Measurements from ENCODE around the gene IL21R.
"Not testable (repeated sequence)": the region's sequence is repeated elsewhere in the genome, so short reads cannot be mapped to it uniquely, and the experiment has no call there.

IL21R gene

DNA sequence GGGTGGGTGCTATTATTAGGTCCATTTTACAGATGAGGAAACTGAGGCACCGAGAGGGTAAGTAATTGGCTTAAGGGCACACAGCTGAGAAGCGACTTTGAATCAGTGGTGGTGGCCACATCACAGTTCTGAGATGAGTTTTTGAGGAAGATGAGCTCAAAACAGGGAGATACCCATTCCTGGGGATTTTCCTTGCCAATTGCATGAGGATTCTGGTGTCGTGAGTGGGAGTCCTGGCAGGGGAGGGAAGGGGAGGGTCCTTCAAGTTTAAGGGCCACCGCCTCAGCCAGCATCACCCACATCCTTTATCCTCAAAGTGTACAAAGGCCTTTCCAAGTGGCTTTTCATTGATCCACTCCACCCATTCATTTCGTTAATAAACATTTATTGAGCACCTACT, 45.3 kb downstream of the IL21R start:
- 95 to 100% methylated on average over 3 to 4 of the region's 5 CpGs for WGBS, 2 experiments (ENCODE audit: insufficient coverage in 2 of 2)
- Histone ChIP-seq H3K9me3 (ENCODE audit: control insufficient read depth, low read length) (peaks cover 12% of the 10 kb centered on the region), H3K27ac (ENCODE audit: low read depth, low read length, severe bottlenecking) (no peak overlapping the region), H3K4me3 (ENCODE audit: extremely low read depth, insufficient read depth, low read length, poor library complexity, severe bottlenecking) (no peak overlapping the region), H3K36me3 (ENCODE audit: control insufficient read depth, insufficient read depth, low read length) (no peaks in the 10 kb centered on the region), H3K4me1 (ENCODE audit: control insufficient read depth, insufficient read depth, low read length, poor library complexity, severe bottlenecking) (peaks cover 3% of the 10 kb centered on the region)

GRCh38 chr16:27448532-27449433, 46.8 kb downstream of the IL21R start:
- Histone ChIP-seq H3K36me3 (ENCODE audit: control insufficient read depth, insufficient read depth, low read length) (no peaks in the 10 kb centered on the region), H3K9me3 (ENCODE audit: control insufficient read depth, low read length) (peaks cover 12% of the 10 kb centered on the region), H3K27ac (ENCODE audit: low read depth, low read length, severe bottlenecking) (no peak overlapping the region), H3K4me3 (ENCODE audit: extremely low read depth, insufficient read depth, low read length, poor library complexity, severe bottlenecking) (no peak overlapping the region), H3K4me1 (ENCODE audit: control insufficient read depth, insufficient read depth, low read length, poor library complexity, severe bottlenecking) (peaks cover 3% of the 10 kb centered on the region)
- 88 to 90% methylated on average over 19 of the region's 19 CpGs for WGBS, 2 experiments (ENCODE audit: insufficient coverage in 2 of 2)

- peaks cover 7% of the 10 kb centered on the region for H3K9me3 ChIP-seq (ENCODE audit: control insufficient read depth, low read length)
- H3K36me3 ChIP-seq (ENCODE audit: control insufficient read depth, insufficient read depth, low read length): no peaks in the 10 kb centered on the region
- peaks cover 3% of the 10 kb centered on the region for H3K4me1 ChIP-seq (ENCODE audit: control insufficient read depth, insufficient read depth, low read length, poor library complexity, severe bottlenecking)
- no peak overlapping the region for H3K27ac ChIP-seq (ENCODE audit: low read depth, low read length, severe bottlenecking)
- H3K4me3 ChIP-seq (ENCODE audit: extremely low read depth, insufficient read depth, low read length, poor library complexity, severe bottlenecking): no peak overlapping the region
- WGBS, 2 experiments (ENCODE audit: insufficient coverage in 2 of 2): 80 to 82% methylated on average over 27 to 31 of the region's 31 CpGs
Observed at GRCh38 chr16:27449434-27450195, 47.6 kb downstream of the IL21R start.

- H3K4me1 ChIP-seq (ENCODE audit: control insufficient read depth, insufficient read depth, low read length, poor library complexity, severe bottlenecking): peaks cover 3% of the 10 kb centered on the region
- 66 to 73% methylated on average over 2 to 4 of the region's 5 CpGs for WGBS, 2 experiments (ENCODE audit: insufficient coverage in 2 of 2)
- H3K27ac ChIP-seq (ENCODE audit: low read depth, low read length, severe bottlenecking): no peak overlapping the region
- H3K36me3 ChIP-seq (ENCODE audit: control insufficient read depth, insufficient read depth, low read length): no peaks in the 10 kb centered on the region
- no peak overlapping the region for H3K4me3 ChIP-seq (ENCODE audit: extremely low read depth, insufficient read depth, low read length, poor library complexity, severe bottlenecking)
- peaks cover 1% of the 10 kb centered on the region for H3K9me3 ChIP-seq (ENCODE audit: control insufficient read depth, low read length)
Observed at GRCh38 chr16:27450196-27450549, 48.2 kb downstream of the IL21R start.

DNA sequence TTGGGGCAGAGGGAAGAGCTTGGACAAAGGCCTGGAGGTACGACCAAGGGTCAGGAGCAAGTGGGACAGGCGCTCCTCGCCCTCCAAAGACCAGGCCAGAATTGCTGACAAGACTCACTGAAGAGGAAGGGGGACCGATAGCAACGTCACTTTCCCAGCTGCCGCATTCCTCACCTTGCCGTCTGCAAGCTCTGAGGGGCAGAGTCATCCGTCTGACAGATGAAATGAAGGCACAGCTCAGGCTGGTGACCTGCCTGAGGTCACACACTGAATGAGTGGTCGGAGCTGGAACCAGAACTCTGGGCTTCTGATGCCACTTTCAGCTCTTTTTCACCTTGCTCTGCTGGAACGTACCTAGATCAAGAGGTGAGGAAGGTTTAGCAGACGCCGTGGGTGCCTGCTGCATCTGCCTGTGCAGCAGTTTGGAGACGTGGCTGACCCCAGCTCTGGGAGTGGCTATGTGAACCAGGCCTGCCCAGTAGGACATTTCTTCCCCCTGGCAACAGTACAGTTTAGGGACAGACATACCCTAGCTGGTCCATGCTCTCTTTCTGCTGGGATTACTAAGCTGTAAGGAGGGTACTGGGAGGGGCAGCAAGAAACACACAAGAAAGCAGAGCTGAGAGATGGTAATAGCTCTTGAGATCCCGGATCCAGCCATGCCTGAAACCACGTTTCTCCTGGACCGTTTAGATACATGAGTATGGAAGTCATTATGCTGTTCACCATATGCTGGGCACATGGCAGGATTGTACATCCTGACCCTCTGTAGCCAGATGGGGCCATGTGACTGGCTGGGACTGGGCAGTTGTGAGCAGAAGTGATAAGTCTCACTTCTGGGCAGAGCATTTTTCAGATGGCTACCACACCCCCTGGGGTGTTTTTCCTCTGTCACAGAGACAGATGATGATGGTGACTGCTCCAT, 50.9 kb downstream of the IL21R start:
- Histone ChIP-seq H3K4me1 (ENCODE audit: control insufficient read depth, insufficient read depth, low read length, poor library complexity, severe bottlenecking) (peaks cover 6% of the 10 kb centered on the region), H3K9me3 (ENCODE audit: control insufficient read depth, low read length) (no peaks in the 10 kb centered on the region), H3K4me3 (ENCODE audit: extremely low read depth, insufficient read depth, low read length, poor library complexity, severe bottlenecking) (no peak overlapping the region), H3K27ac (ENCODE audit: low read depth, low read length, severe bottlenecking) (no peak overlapping the region), H3K36me3 (ENCODE audit: control insufficient read depth, insufficient read depth, low read length) (no peaks in the 10 kb centered on the region)
- WGBS, 2 experiments (ENCODE audit: insufficient coverage in 2 of 2): 83 to 85% methylated on average over 15 to 16 of the region's 16 CpGs

DNA sequence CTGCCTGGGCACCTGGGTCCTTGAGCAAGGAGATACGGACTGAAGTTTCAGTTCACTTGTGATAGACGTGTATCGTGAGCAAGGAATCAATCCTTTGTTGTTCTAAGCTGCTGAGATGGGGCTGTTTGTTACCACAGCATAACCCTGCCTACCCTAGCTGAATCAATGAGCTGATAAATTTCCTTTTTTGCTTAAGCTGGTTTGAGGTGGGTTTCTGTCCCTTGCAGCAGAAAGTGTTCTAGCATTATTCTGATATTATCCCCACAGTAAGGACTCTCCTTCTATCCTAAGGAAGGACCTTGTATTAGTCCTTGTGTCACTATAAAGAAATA, 51.5 kb downstream of the IL21R start:
- 90 to 100% methylated on average over 3 of the region's 3 CpGs for WGBS, 2 experiments (ENCODE audit: insufficient coverage in 2 of 2)
- Histone ChIP-seq H3K4me3 (ENCODE audit: extremely low read depth, insufficient read depth, low read length, poor library complexity, severe bottlenecking) (no peak overlapping the region), H3K4me1 (ENCODE audit: control insufficient read depth, insufficient read depth, low read length, poor library complexity, severe bottlenecking) (peaks cover 6% of the 10 kb centered on the region), H3K27ac (ENCODE audit: low read depth, low read length, severe bottlenecking) (no peak overlapping the region), H3K36me3 (ENCODE audit: control insufficient read depth, insufficient read depth, low read length) (peaks cover 2% of the 10 kb centered on the region), H3K9me3 (ENCODE audit: control insufficient read depth, low read length) (no peaks in the 10 kb centered on the region)

- 69 to 92% methylated on average over 8 to 11 of the region's 12 CpGs for WGBS, 2 experiments (ENCODE audit: insufficient coverage in 2 of 2)
- peaks cover 3% of the 10 kb centered on the region for H3K4me1 ChIP-seq (ENCODE audit: control insufficient read depth, insufficient read depth, low read length, poor library complexity, severe bottlenecking)
- H3K36me3 ChIP-seq (ENCODE audit: control insufficient read depth, insufficient read depth, low read length): peaks cover 13% of the 10 kb centered on the region
- no peaks in the 10 kb centered on the region for H3K9me3 ChIP-seq (ENCODE audit: control insufficient read depth, low read length)
- no peak overlapping the region for H3K27ac ChIP-seq (ENCODE audit: low read depth, low read length, severe bottlenecking)
- H3K4me3 ChIP-seq (ENCODE audit: extremely low read depth, insufficient read depth, low read length, poor library complexity, severe bottlenecking): no peak overlapping the region
Observed at GRCh38 chr16:27455700-27456099, 53.7 kb downstream of the IL21R start.

GRCh38 chr16:27457605-27457900, 55.6 kb downstream of the IL21R start:
- not testable (repeated sequence) for H3K27ac ChIP-seq (ENCODE audit: low read depth, low read length, severe bottlenecking)

DNA sequence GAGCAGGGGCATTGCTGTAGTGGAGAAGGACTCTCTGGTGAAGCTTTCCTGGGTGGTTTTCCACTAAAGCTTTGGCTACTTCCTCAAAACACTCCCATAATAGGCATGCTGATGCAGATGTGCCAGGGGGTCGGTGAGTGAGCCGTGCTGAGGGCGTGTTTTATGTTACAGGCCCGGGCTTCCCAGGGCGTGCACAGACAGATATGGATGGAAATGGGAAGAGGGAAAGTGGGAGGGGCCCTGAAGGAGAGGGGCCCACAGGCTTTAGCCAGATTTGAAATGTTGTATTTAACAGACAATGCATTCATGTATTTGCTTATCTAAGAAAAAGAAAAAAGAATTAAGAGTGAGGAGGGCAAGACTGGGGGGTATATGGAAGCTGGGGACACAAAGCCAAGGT, 56.3 kb downstream of the IL21R start:
- H3K36me3 ChIP-seq (ENCODE audit: control insufficient read depth, insufficient read depth, low read length): peaks cover 31% of the 10 kb centered on the region
- WGBS, 2 experiments (ENCODE audit: insufficient coverage in 2 of 2): 84 to 91% methylated on average over 5 of the region's 5 CpGs
- H3K4me1 ChIP-seq (ENCODE audit: control insufficient read depth, insufficient read depth, low read length, poor library complexity, severe bottlenecking): peaks cover 6% of the 10 kb centered on the region
- no peak overlapping the region for H3K4me3 ChIP-seq (ENCODE audit: extremely low read depth, insufficient read depth, low read length, poor library complexity, severe bottlenecking)
- no peak overlapping the region for H3K27ac ChIP-seq (ENCODE audit: low read depth, low read length, severe bottlenecking)
- H3K9me3 ChIP-seq (ENCODE audit: control insufficient read depth, low read length): no peaks in the 10 kb centered on the region

More at GRCh38 chr16:27457605-27457900, 55.6 kb downstream of the IL21R start:
- H3K36me3 ChIP-seq (ENCODE audit: control insufficient read depth, insufficient read depth, low read length): peaks cover 28% of the 10 kb centered on the region
- H3K4me1 ChIP-seq (ENCODE audit: control insufficient read depth, insufficient read depth, low read length, poor library complexity, severe bottlenecking); H3K4me3 ChIP-seq (ENCODE audit: extremely low read depth, insufficient read depth, low read length, poor library complexity, severe bottlenecking); H3K9me3 ChIP-seq (ENCODE audit: control insufficient read depth, low read length): not testable (repeated sequence)
- 90 to 92% methylated on average over 13 to 15 of the region's 17 CpGs for WGBS, 2 experiments (ENCODE audit: insufficient coverage in 2 of 2)

- WGBS, 2 experiments (ENCODE audit: insufficient coverage in 2 of 2): 73 to 86% methylated on average over 2 to 3 of the region's 5 CpGs
- peaks cover 6% of the 10 kb centered on the region for H3K4me1 ChIP-seq (ENCODE audit: control insufficient read depth, insufficient read depth, low read length, poor library complexity, severe bottlenecking)
- peaks cover 39% of the 10 kb centered on the region for H3K36me3 ChIP-seq (ENCODE audit: control insufficient read depth, insufficient read depth, low read length)
- no peaks in the 10 kb centered on the region for H3K9me3 ChIP-seq (ENCODE audit: control insufficient read depth, low read length)
- H3K4me3 ChIP-seq (ENCODE audit: extremely low read depth, insufficient read depth, low read length, poor library complexity, severe bottlenecking): no peak overlapping the region
- H3K27ac ChIP-seq (ENCODE audit: low read depth, low read length, severe bottlenecking): no peak overlapping the region
Observed at GRCh38 chr16:27458987-27459688, 57.2 kb downstream of the IL21R start.

All from mesodermal cell (in vitro differentiated cells).